GM18517 (cell line): ENCODE results near the gene ZNF425.
"Not testable (repeated sequence)": the region's sequence is repeated elsewhere in the genome, so short reads cannot be mapped to it uniquely, and the experiment has no call there.

Source experiments
- ATAC-seq: cut with Tn5 transposase; IDR thresholded peaks from one replicate; pipeline ENCODE4 v1.9.1; 2021; ENCODE audit warnings: mild to moderate bottlenecking, moderate library complexity; ENCODE audit not compliant: unreplicated experiment

Gene ZNF425

DNA sequence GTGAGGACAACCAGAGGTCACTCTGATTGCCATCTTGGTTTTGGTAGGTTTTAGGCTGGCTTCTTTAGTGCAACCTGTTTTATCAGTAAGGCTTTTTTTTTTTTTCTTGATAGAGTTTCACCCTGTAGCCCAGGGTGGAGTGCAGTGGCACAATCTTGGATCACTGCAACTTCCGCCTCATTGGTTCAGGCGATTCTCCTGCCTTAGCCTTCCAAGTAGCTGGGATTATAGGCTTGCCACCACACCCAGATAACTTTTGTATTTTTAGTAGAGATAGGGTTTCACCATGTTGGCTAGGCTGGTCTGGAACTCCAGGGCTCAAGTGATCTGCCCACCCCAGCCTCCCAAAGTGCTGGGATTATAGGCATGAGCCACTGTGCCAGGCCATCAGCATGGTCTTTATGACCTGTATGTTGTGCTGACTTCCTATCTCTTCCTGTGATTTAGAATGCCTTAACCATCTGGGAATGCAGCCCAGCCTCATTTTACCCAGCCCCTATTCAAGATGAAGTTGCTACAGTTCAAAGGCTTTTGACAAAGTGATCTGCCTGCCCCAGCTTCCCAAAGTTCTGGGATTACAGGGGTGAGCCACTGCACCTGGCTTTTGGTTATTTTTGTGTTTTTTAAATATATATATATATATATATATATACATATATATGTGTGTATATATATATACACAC, 7.0 kb upstream of the ZNF425 start:
- no peak for ATAC-seq

- ATAC-seq: no peak
Measured at GRCh38 chr7:149130572-149131198, 4.6 kb upstream of the ZNF425 start.

GRCh38 chr7:149126662-149127266, 640 bp upstream of the ZNF425 start:
- peak; percentile 44 for ATAC-seq

DNA sequence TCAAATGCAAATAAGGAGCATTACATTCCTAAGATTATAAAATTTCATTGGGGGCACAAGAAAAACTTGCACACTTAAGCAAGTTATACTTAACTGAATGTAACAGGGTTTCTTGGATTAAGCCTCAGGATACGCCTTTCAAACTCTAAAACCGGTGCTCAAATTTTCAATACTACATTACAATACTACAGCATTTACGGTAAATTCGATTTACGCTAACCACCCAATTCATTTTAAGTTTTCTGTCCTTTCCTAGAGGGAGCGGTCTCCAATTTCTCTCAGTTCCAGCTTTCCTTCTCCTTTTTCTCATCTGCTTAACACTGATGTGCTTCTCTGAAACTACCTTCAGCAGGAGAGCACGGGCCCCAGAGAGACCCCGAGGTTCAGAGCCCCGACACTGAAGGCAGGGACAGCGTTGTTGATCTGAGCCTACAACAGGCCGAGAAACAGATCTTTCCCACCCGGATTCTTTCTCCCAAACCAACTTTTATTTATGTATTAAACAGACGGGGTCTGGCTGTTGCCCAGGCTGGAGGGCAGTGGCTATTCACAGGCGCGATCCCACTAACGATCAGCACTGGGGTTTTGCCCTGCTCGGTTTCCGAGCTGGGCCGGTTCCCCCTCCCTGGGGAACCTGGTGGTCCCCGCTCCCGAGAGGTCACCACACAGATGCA, 798 bp downstream of the ZNF425 start:
- no peak for ATAC-seq

DNA sequence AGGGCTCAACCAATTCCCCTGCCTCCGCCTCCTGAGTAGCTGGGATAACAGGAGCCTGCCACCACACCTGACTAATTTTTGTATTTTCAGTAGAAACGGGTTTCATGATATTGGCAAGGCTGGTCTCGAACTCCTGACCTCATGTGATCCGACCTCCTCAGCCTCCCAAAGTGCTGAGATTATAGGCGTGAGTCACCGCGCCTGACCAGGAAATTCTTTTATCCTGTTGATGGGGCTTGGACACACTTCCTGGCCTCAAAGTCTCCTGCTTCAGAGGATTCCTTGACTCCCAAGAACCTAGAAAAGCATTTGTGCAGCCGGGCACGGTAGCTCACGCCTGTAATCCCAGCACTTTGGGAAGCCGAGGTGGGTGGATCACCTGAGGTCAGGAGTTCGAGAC, 16.2 kb downstream of the ZNF425 start:
- no peak for ATAC-seq

GRCh38 chr7:149104749-149105148, 21.4 kb downstream of the ZNF425 start:
- no peak for ATAC-seq

DNA sequence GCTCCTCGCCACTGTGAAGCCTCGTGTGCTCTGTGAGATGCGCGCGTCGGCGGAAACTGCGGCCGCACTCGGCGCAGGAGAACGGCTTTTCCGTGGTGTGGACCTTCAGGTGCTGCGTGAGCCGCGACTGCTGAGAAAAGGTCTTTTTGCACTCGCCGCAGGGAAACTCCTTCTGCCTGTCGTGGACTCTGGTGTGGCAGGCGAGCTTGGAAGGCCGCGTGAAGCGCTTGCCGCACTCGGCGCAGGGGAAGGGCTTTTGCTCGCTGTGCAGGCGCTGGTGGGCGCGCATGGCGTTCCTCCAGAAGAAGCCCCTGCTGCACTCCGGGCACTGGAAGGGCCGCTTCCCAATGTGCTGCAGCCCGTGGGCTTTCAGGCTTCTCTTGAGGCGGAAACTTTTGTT, 21.9 kb downstream of the ZNF425 start:
- ATAC-seq: no peak

GRCh38 chr7:149103424-149103823, 22.7 kb downstream of the ZNF425 start:
- ATAC-seq: no peak

DNA sequence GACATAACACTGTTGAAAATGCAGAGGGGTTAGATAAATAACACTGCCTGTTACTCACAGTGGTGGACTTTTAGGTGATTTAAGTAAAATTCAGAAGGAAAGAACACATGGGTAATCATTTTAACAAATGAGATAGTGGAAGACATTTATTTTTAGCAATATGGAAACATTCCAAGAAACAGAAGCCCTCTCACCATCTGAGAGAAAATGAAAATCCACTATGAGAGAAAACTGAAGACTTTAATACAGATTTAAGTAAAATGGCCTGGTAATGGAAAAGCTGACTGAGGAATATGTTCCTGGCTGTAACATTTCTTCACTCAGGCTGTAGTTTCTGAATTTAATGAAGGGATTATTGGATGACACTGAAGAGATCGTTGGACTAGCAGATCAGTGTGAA, 23.5 kb downstream of the ZNF425 start:
- ATAC-seq: no peak

- ATAC-seq: no peak
Measured at GRCh38 chr7:149100821-149101220, 25.3 kb downstream of the ZNF425 start.

DNA sequence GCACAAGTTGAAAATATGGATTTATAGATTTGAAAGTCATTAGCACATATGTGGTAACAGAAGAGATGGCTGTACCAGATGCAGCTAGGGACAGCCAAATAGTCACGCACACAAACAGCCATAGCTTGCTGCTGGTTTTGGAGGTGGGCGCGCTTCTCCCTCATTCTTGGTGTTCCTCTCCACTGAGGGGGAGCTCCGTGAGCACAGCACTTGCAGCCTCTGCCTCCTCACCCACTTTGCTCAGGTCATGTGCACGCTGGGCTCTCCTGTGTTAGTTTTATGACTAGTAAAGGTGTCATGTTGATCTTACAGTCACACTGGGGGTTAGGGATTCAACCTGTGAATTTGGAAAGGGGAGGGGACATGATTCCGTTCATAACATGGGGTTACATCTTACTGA, 27.1 kb downstream of the ZNF425 start:
- no peak for ATAC-seq

GRCh38 chr7:149097088-149097487, 29.0 kb downstream of the ZNF425 start:
- no peak for ATAC-seq

DNA sequence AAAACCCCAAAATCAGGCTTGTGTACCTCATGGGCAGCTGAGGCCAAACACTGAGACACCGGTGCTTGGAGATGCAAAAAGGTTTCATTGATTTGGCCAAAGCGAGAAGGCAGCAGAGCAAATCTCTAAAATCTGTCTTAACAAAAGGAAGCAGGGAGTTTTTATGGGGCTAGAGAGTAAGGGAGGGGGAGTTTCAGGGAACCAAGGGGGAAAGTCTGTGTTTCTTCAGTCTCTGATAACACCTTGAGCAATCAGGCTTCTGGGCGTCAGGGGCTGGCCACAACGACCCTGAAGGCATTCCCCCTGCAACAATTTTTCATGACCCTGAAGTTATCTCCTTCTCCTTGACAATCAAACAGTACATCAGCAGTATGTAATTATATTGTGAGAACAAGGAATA, 32.9 kb downstream of the ZNF425 start:
- ATAC-seq: no peak

DNA sequence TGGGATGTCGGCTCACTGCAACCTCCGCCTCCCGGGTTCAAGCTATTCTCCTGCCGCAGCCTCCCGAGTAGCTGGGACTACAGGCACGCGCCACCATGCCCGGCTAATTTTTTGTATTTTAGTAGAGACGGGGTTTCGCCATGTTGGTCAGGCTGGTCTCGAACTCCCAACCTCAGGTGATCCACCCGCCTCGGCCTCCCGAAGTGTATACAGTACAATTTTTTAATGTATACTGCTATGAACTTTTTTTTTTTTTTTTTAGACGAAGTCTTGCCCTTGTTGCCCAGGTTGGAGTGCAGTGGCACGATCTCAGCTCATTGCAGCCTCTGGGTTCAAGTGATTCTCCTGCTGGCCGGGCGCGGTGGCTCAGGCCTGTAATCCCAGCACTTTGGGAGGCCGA, 33.9 kb downstream of the ZNF425 start:
- ATAC-seq: not testable (repeated sequence)

- peak; percentile 76 for ATAC-seq
Measured at GRCh38 chr7:149090397-149091195, 35.5 kb downstream of the ZNF425 start, which contains the start of gene ZNF786. TSS of gene ZNF786 (minus strand) at chr7:149090718. CDS start at chr7:149090640, 78 bp downstream.

DNA sequence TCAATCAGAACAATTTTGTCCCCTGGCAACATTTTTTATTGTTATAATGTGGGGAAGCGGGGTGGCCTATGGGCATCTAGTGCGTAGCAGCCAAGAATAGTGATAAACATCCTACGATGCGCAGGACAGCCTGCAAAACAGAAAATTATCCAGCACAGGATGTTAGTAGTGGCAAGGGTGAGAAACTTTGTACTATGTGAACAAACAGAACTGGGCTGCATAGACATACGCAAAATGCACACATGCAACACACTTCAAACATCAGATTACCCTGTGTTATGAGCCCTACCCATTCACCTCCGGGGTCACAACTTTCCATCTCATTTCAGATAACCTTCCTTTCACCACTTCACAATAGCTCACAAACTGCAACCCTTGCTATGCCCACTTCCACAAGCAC, 38.7 kb downstream of the ZNF425 start:
- ATAC-seq: no peak

- no peak for ATAC-seq
Measured at GRCh38 chr7:149085866-149086265, 40.3 kb downstream of the ZNF425 start.

GRCh38 chr7:149084407-149084806, 41.7 kb downstream of the ZNF425 start:
- no peak for ATAC-seq

GRCh38 chr7:149081914-149082313, 44.2 kb downstream of the ZNF425 start:
- no peak for ATAC-seq

GRCh38 chr7:149077594-149077993, 48.5 kb downstream of the ZNF425 start:
- ATAC-seq: no peak

GRCh38 chr7:149075286-149075685, 50.8 kb downstream of the ZNF425 start:
- no peak for ATAC-seq
